Astrocyte of the cerebellum (primary cell): ENCODE results near the gene SIAH1.

Experiments
- DNase-seq: peaks from one replicate; pipeline ENCODE4 v3.0.0-alpha.2; 2011; ENCODE audit warnings: low read depth
- H3K4me3 ChIP-seq: 2 replicates; pipeline ENCODE4 v1.5.1; 2011; ENCODE audit warnings: mild to moderate bottlenecking, low read depth, low read length, moderate library complexity
- in situ Hi-C: cut with HindIII; loops from 2 replicates; pipeline ENCODE4 v1.10.0; 2017; ENCODE audit warnings: low sequenced_read_pairs
- TF ChIP-seq, protein P1 (sequence below): IDR thresholded peaks from 2 replicates; pipeline ENCODE4 v1.5.1; 2012; ENCODE audit warnings: low read length, low read depth, moderate library complexity, mild to moderate bottlenecking; ENCODE audit errors: missing control alignments

SIAH1 gene

DNA sequence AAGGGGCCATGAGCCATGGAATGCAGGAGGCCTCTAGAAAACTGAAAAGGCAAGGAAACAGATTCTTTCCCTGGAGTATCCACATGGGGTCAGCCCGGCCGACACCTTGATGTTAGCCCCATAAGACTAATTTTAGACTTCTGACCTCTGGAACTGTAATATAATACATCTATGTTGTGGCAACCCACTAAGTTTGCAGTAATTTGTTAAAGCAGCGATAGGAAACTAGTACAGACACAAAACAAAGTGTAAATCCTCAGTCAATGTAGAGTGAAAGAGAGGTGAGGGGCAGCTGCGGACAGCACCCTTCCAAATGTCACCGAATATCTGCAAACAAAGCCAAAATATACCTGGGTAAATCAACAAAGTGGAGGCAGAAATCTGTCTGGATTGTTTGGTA, 7.2 kb upstream of the SIAH1 start:
- no peak overlapping the region for H3K4me3 ChIP-seq
- DNase-seq = no peak
- in situ Hi-C loops = no loop called here
- TF ChIP-seq, protein P1, sequence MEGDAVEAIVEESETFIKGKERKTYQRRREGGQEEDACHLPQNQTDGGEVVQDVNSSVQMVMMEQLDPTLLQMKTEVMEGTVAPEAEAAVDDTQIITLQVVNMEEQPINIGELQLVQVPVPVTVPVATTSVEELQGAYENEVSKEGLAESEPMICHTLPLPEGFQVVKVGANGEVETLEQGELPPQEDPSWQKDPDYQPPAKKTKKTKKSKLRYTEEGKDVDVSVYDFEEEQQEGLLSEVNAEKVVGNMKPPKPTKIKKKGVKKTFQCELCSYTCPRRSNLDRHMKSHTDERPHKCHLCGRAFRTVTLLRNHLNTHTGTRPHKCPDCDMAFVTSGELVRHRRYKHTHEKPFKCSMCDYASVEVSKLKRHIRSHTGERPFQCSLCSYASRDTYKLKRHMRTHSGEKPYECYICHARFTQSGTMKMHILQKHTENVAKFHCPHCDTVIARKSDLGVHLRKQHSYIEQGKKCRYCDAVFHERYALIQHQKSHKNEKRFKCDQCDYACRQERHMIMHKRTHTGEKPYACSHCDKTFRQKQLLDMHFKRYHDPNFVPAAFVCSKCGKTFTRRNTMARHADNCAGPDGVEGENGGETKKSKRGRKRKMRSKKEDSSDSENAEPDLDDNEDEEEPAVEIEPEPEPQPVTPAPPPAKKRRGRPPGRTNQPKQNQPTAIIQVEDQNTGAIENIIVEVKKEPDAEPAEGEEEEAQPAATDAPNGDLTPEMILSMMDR = no peak

DNA sequence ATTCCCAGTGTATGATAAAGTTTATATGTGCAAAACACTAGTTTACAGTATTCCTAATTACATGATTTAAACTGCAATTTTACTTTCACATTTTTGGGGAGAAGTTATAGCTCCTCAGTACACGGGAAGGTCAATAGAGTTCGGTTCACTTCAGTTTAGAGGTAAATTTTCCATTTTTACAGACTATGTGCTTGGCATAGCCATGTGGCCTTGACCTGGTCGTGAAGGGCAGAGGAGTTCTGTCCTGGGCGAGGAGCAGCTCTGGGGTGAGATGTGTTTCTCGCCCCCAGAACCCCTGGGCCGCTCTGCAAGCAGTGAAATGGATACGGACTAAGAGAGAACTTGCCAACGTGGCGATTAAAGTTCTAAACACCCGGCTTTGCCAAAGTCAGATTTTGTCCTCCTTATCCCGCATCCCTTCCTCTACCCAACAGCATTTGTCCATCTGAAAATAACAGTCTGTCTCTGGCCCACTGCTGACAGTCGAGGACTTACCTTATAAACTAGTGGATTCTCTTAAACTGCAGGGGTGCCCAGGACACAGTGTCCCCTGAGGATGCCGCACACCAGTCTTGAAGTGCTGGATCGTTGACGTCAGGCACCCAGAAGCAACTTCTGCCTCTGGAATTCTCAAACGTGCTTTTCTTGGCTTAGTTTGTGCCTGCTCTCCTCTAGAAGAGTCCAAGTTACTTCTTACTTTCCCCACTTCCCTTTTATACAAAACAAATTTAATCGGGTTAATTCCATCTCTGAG, 1.5 kb upstream of the SIAH1 start:
- no peak for DNase-seq
- H3K4me3 ChIP-seq = no peak overlapping the region
- in situ Hi-C loops = loop anchor here (10.0 kb wide), 1 partner anchor 58 kb away; no protein-coding TSS in a partner anchor
- TF ChIP-seq, protein P1 = no peak

DNA sequence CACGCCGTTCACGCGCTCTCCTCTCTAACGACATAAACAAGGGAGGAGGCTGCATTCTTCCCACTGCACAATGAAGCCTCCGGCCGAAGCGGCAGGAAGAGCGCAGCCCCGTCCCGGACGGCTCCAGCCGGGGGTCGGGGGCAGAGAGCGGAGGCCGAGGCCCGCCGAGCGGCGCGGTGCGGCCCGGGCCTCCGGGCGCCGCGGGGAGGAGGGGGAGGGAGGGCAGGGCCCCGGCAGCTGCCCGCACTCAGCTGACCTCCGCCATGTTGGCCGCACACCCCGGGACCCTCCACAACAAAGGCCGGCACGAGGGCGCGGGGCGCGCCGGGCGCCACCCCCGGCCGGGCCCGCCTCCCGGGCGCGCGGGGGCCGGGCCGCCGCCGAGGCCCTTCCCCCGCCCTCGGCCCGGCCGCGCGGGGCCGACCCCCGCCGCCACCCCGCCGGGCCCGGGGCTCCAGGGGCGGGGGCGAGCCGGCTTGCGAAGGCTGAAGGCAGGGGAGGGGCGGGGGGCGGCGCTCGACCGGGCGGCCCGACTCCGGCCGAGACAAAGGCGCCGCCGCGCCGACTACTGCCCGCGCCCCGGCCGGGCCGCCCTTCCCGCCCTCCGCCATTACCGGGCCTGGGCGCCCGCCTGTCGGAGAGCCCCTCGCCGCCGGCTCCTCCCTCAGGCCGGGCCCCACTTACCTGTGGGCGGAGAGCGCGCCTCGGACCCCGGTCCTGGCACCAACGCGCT, 527 bp downstream of the SIAH1 start:
- in situ Hi-C loops = loop anchor here (10.0 kb wide), 1 partner anchor 60 kb away; no protein-coding TSS in a partner anchor
- TF ChIP-seq, protein P1 = no peak
- peak overlapping the region; percentile 66 for H3K4me3 ChIP-seq
- DNase-seq = no peak

DNA sequence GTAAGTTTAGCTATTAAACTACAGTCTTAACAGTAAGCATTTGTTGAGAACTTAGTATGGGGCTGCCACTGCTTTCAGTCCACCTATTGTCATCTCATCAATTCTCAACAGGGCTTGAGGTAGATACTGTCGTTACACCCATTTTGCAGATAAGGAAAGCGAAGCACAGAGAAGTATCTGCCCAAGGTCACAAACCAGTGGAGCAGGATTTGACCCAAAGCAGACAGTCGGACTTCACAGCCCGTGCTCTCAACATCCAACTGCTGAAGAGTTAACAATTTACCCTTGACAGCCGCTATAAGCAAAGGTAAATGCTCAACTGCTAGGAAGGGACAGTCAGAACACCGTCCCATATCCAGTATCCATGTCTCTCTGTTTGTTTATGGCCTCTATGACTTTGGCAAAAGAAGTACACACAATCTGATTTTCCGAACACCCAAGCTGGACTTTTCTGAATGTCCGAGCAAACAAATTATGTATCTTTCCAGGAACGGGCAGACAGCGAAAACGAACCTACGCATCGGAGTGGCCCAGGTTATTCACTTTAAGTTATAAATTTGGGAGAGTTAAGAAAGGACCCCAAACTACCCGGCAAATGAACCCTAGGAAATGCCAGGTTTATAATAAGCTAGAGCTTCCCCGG, 1.2 kb downstream of the SIAH1 start:
- TF ChIP-seq, protein P1 = no peak
- in situ Hi-C loops = loop anchor here (10.0 kb wide), 1 partner anchor 61 kb away; no protein-coding TSS in a partner anchor
- DNase-seq = no peak

DNA sequence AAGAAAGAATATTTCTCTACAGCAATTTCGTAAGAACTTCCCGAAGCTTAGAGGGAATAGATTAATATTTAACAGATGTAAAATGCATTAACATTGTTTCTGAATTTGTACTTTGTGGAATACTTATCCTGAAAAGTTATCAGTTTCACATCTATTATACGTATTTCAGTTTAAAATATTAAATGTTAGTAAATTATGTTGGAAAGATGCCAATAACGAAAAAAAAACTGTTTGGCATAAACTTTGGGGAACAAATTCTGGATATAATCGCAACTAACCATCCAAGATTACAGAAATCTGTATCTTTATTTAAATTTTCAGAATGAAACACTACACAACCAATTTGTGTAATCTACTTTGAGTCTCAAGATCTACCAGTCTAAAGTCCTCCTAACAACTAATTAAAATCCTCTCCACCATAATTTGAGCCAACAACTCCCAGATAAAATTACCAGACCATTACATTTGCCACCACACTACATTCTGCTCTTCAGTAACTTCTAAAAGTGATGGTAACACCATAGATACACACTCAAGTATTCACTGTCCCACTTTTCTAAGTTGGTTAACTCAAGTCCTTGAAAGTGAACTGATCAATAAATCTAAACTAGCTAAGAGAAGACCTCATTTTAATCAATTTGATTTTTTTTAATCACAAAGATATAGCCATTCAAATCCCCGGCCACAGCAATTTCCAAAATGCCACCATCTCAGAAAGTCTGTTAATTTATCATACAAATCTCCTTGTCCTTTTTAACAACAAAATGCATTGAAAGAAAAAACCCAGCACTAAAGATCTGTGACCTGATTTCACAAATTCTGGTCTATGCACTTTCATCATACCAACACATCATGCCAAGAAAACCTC, 2.0 kb downstream of the SIAH1 start:
- no peak for DNase-seq
- in situ Hi-C loops = loop anchor here (10.0 kb wide), 1 partner anchor 62 kb away; no protein-coding TSS in a partner anchor
- TF ChIP-seq, protein P1 = no peak
- peak overlapping the region; percentile 66 for H3K4me3 ChIP-seq

More for the DNA sequence above, 1.2 kb downstream of the SIAH1 start:
- H3K4me3 ChIP-seq = peak overlapping the region; percentile 66
